Tibial nerve (tissue), 4 donors: Measurements from ENCODE around the gene FERMT3.

ENCODE experiments used
- EP300 ChIP-seq, 2 donors: sonication (generic); formaldehyde crosslinking; IDR thresholded peaks; one replicate each; pipeline ENCODE4 v1.6.1; 2017; ENCODE audit warnings: antibody characterized with exemption in 2 of 2, mild to moderate bottlenecking in 1 of 2
- TF ChIP-seq, protein P1 (sequence below), 5 experiments: fragments of 200-600 bp in 3 of 5; fragments of 450-650 bp in 2 of 5; sonication (generic) in 3 of 5; IDR thresholded peaks; one replicate each; pipeline ENCODE4 v1.5.1; 2016 to 2019; ENCODE audit warnings: antibody characterized with exemption in 5 of 5, mild to moderate bottlenecking in 3 of 5, moderate library complexity in 2 of 5

DNA sequence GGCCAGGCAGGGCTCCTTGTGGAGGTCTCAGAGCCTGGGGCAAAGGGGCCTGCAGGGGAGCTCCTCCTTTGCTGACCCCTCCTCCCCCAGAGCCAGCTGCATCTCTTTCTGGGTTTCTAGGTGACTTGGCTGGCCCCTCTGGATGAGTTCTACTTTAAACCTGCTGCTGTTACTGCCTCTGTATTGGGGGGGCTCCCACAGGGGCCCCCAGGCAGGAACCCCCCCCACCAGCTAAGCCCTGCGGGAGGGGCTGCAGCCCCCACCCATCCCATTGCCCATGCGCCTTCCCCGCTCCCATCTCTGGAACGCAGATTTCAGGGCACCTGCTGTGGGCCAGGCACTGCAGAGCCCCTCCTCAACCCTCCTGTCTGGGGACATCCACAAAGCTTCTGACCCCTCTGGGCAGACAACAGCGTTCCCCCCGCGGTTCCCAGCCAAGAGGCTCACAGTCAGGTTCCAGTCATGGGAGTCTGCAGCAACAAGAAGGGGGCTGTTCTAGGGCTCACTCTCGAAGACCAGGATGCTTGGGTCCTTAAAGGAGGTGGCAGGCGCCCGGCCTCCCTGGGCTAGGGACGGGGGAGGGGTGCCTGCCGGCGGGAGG, 44.0 kb downstream of the FERMT3 start:
- TF ChIP-seq, protein P1, sequence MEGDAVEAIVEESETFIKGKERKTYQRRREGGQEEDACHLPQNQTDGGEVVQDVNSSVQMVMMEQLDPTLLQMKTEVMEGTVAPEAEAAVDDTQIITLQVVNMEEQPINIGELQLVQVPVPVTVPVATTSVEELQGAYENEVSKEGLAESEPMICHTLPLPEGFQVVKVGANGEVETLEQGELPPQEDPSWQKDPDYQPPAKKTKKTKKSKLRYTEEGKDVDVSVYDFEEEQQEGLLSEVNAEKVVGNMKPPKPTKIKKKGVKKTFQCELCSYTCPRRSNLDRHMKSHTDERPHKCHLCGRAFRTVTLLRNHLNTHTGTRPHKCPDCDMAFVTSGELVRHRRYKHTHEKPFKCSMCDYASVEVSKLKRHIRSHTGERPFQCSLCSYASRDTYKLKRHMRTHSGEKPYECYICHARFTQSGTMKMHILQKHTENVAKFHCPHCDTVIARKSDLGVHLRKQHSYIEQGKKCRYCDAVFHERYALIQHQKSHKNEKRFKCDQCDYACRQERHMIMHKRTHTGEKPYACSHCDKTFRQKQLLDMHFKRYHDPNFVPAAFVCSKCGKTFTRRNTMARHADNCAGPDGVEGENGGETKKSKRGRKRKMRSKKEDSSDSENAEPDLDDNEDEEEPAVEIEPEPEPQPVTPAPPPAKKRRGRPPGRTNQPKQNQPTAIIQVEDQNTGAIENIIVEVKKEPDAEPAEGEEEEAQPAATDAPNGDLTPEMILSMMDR (IDR thresholded peaks at IDR 0.05) = no peak
- no peak for TF ChIP-seq EP300 (IDR thresholded peaks at IDR 0.05)
